Stimulated activated CD8-positive, alpha-beta memory T cell treated with anti-CD3 and anti-CD28 coated beads, Interleukin-2, amount 100 ng/mL, for 48 hours (primary cell): ENCODE results near the gene CASZ1.

Experiments used
- DNase-seq, 2 donors: peaks; one replicate each; pipeline ENCODE4 v3.0.0-alpha.2; 2020; ENCODE audit warnings: low read depth in 2 of 2

CASZ1 gene

GRCh38 chr1:10685808-10686403, 110.5 kb downstream of the CASZ1 start:
- no peak for DNase-seq

- DNase-seq, result no peak
Measured at GRCh38 chr1:10685196-10685807, 111.1 kb downstream of the CASZ1 start.

- DNase-seq, result no peak
Measured at GRCh38 chr1:10684221-10684620, 112.2 kb downstream of the CASZ1 start.

- DNase-seq, result no peak
Measured at GRCh38 chr1:10682449-10683309, 113.8 kb downstream of the CASZ1 start.

GRCh38 chr1:10682108-10682445, 114.4 kb downstream of the CASZ1 start:
- DNase-seq, result no peak

GRCh38 chr1:10681296-10682107, 114.9 kb downstream of the CASZ1 start:
- DNase-seq, result no peak

GRCh38 chr1:10680487-10680886, 116.0 kb downstream of the CASZ1 start:
- DNase-seq, result no peak

- DNase-seq, result no peak
Measured at GRCh38 chr1:10679496-10680220, 116.8 kb downstream of the CASZ1 start.

GRCh38 chr1:10678852-10679251, 117.6 kb downstream of the CASZ1 start:
- DNase-seq, result no peak

- no peak for DNase-seq
Measured at GRCh38 chr1:10678402-10678801, 118.0 kb downstream of the CASZ1 start.

- DNase-seq, result no peak
Measured at GRCh38 chr1:10677491-10678391, 118.7 kb downstream of the CASZ1 start.

- no peak for DNase-seq
Measured at GRCh38 chr1:10676963-10677362, 119.5 kb downstream of the CASZ1 start.

GRCh38 chr1:10675813-10676212, 120.6 kb downstream of the CASZ1 start:
- no peak for DNase-seq

GRCh38 chr1:10674700-10675609, 121.5 kb downstream of the CASZ1 start:
- DNase-seq, result no peak

GRCh38 chr1:10674222-10674621, 122.2 kb downstream of the CASZ1 start:
- DNase-seq, result no peak

GRCh38 chr1:10673109-10673711, 123.2 kb downstream of the CASZ1 start:
- no peak for DNase-seq

GRCh38 chr1:10672343-10673050, 123.9 kb downstream of the CASZ1 start:
- no peak for DNase-seq

- DNase-seq, result no peak
Measured at GRCh38 chr1:10671622-10672342, 124.7 kb downstream of the CASZ1 start.
